B cell (primary cell): ENCODE measurements around the gene FGA. TPM values are rescaled to one million over a fixed set of nuclear protein-coding genes. Genes with fewer than 3 reads are reported as not detected.

Experiments used
- ATAC-seq: fragments of 200-7000 bp; cut with Tn5 transposase; one replicate; pipeline ENCODE4 v1.10.0; 2021; ENCODE audit warnings: low read depth, mild to moderate bottlenecking, moderate number of reproducible peaks, moderate library complexity
- CTCF ChIA-PET: fragments of 350-600 bp; sonication (Branson Sonifier 250); formaldehyde crosslinking; loops from one replicate; lab custom pipeline; 2021; ENCODE audit warnings: antibody characterized with exemption, inconsistent platforms; lab: Charles Lee
- POLR2A ChIA-PET: fragments of 350-600 bp; sonication (Branson Sonifier 250); formaldehyde crosslinking; loops from one replicate; lab custom pipeline; 2021; ENCODE audit warnings: antibody characterized with exemption; lab: Charles Lee
- DNase-seq: peaks from one replicate; pipeline ENCODE4 v3.0.0; 2013
- H2AFZ ChIP-seq: 2 replicates; pipeline ENCODE4 v1.6.1; 2012; ENCODE audit warnings: mild to moderate bottlenecking, low read depth, low read length; ENCODE audit not compliant: insufficient read depth, poor library complexity, severe bottlenecking
- H3K27ac ChIP-seq, 2 donors: 1 replicate in 1 of 2; 2 replicates in 1 of 2; pipeline ENCODE4 v1.5.1; 2012 to 2013; ENCODE audit warnings: low read length in 2 of 2, mild to moderate bottlenecking in 2 of 2, moderate library complexity in 1 of 2
- H3K27me3 ChIP-seq, 4 experiments: fragments of 200-600 bp in 1 of 4; sonication (generic) in 1 of 4; replicated peaks in 1 of 4; 1 replicate in 2 of 4; 2 replicates in 2 of 4; pipeline versions ENCODE4 v1.6.1 to v1.7.0; 2013 to 2016; ENCODE audit warnings: low read length in 3 of 4, mild to moderate bottlenecking in 2 of 4, mixed read lengths in 1 of 4, moderate library complexity in 1 of 4; ENCODE audit not compliant: insufficient read depth in 4 of 4, control insufficient read depth in 3 of 4; ENCODE audit errors: control extremely low read depth in 1 of 4
- H3K36me3 ChIP-seq, 2 experiments: replicated peaks in 1 of 2; 1 replicate in 1 of 2; 2 replicates in 1 of 2; pipeline versions ENCODE4 v1.6.1 to v1.7.1; 2013; ENCODE audit warnings: low read length in 1 of 2; ENCODE audit not compliant: insufficient read depth in 2 of 2, control insufficient read depth in 1 of 2; ENCODE audit errors: control extremely low read depth in 1 of 2, extremely low read depth in 1 of 2
- H3K4me1 ChIP-seq, 2 donors: fragments of 200-600 bp in 1 of 2; sonication (generic) in 1 of 2; 1 replicate in 1 of 2; 2 replicates in 1 of 2; pipeline versions ENCODE4 v1.5.1 to v1.6.1; 2013 to 2017; ENCODE audit warnings: low read length in 2 of 2; ENCODE audit not compliant: control insufficient read depth in 2 of 2, insufficient read depth in 2 of 2
- H3K4me2 ChIP-seq: replicated peaks from 2 replicates; pipeline ENCODE3; 2012; ENCODE audit warnings: mild to moderate bottlenecking, low read depth, low read length; ENCODE audit not compliant: poor library complexity, severe bottlenecking
- H3K4me3 ChIP-seq, 5 experiments: fragments of 200-600 bp in 1 of 5; sonication (generic) in 1 of 5; 1 replicate in 3 of 5; 2 replicates in 2 of 5; pipeline versions ENCODE4 v1.5.1 to v1.7.0; 2011 to 2016; ENCODE audit warnings: low read length in 4 of 5, mild to moderate bottlenecking in 4 of 5, low read depth in 2 of 5, control low read depth in 1 of 5, moderate library complexity in 1 of 5; ENCODE audit not compliant: insufficient read depth in 1 of 5; ENCODE audit errors: control extremely low read depth in 1 of 5, extremely low read depth in 1 of 5
- H3K79me2 ChIP-seq: fragments of 200-600 bp; sonication (generic); one replicate; pipeline ENCODE4 v1.6.0; 2016; ENCODE audit warnings: low read length; ENCODE audit not compliant: control insufficient read depth, insufficient read depth
- H3K9ac ChIP-seq: fragments of 200-600 bp; sonication (generic); 2 replicates; pipeline ENCODE4 v1.6.1; 2017; ENCODE audit warnings: mild to moderate bottlenecking, low read length, moderate library complexity
- H3K9me3 ChIP-seq, 3 donors: one replicate each; pipeline versions ENCODE4 v1.6.1 to v1.7.1; 2013; ENCODE audit warnings: low read length in 2 of 3; ENCODE audit not compliant: control insufficient read depth in 2 of 3, insufficient read depth in 1 of 3; ENCODE audit errors: control extremely low read depth in 1 of 3
- H4K20me1 ChIP-seq: 2 replicates; pipeline ENCODE4 v1.6.0; 2012; ENCODE audit warnings: mild to moderate bottlenecking, low read length; ENCODE audit not compliant: insufficient read depth, control insufficient read depth, poor library complexity, severe bottlenecking
- H3K27ac Mint-ChIP-seq: one replicate; pipeline ENCODE4 v1.8.0; 2021; ENCODE audit warnings: mixed read lengths
- H3K27me3 Mint-ChIP-seq: one replicate; pipeline ENCODE4 v1.8.0; 2021; ENCODE audit warnings: mixed read lengths
- H3K4me1 Mint-ChIP-seq: one replicate; pipeline ENCODE4 v1.8.0; 2021; ENCODE audit warnings: mixed read lengths
- H3K4me3 Mint-ChIP-seq: one replicate; pipeline ENCODE4 v1.8.0; 2021; ENCODE audit warnings: mixed read lengths
- H3K9me3 Mint-ChIP-seq: one replicate; pipeline ENCODE4 v1.8.0; 2022; ENCODE audit warnings: mixed read lengths; ENCODE audit not compliant: insufficient read depth
- CTCF ChIP-seq: fragments of 200-600 bp; IDR thresholded peaks from one replicate; pipeline ENCODE4 v1.8.0; 2022; ENCODE audit warnings: antibody characterized with exemption, mild to moderate bottlenecking
- EZH2 ChIP-seq: IDR thresholded peaks from 2 replicates; pipeline ENCODE4 v1.6.1; 2012; ENCODE audit warnings: borderline replicate concordance, low read depth, mild to moderate bottlenecking, moderate library complexity, low read length; ENCODE audit not compliant: insufficient read depth, poor library complexity, severe bottlenecking
- WGBS: methylation state at CpG from one replicate; pipeline ENCODE4 v1.1.5; 2013; ENCODE audit warnings: missing lambda C conversion rate; ENCODE audit not compliant: insufficient coverage; 5-methylcytosine and 5-hydroxymethylcytosine counted together
- intact Hi-C: fragments of 100-400 bp; cut with micrococcal nuclease; formaldehyde crosslinking; loops from one replicate; pipeline ENCODE4 v1.10.0; 2022
- polyA minus RNA-seq: library from RNA; depleted of rRNA, polyadenylated mRNA; stranded (reverse); fragments of >200 nt; gene quantifications from 2 replicates; pipeline ENCODE4 v1.2.3, GENCODE V29; 2012
- polyA plus RNA-seq: library from polyadenylated mRNA; depleted of rRNA; stranded (reverse); fragments of >200 nt; gene quantifications from 2 replicates; pipeline ENCODE4 v1.2.3, GENCODE V29; 2012
- total RNA-seq, 2 donors: library from RNA; stranded (reverse); fragments of 120-200 nt in 1 of 2; gene quantifications; 1 replicate in 1 of 2; 2 replicates in 1 of 2; pipeline versions ENCODE4 v1.2.3 to v1.2.4, GENCODE V29; 2013 to 2022

The FGA gene
- not detected in 2 replicates for total RNA-seq
- not detected for total RNA-seq (2013)
- polyA plus RNA-seq: not detected in 2 replicates
- polyA minus RNA-seq: not detected in 2 replicates

GRCh38 chr4:154590329-154591006, at the start of gene FGA:
Gene FGA (minus strand): TSS chr4:154590742. CDS start chr4:154590687, 55 bp downstream.
- no peak within 1 kb of the TSS for H3K27ac ChIP-seq
- no peaks in the 10 kb centered on the region for H3K79me2 ChIP-seq
- no peak within 1 kb of the TSS for H3K9ac ChIP-seq
- H3K27me3 ChIP-seq: peaks cover 0 to 10% (median 2%) of the 10 kb centered on the region in 4 experiments
- no peaks in the 10 kb centered on the region for H3K9me3 ChIP-seq
- no peak for TF ChIP-seq EZH2
- no peak for TF ChIP-seq CTCF
- H3K4me2 ChIP-seq: no peak within 1 kb of the TSS
- H2AFZ ChIP-seq: no peak within 1 kb of the TSS
- Mint-ChIP-seq H3K27ac (no peak within 1 kb of the TSS), H3K4me3 (no peak within 1 kb of the TSS), H3K9me3 (no peaks in the 10 kb centered on the region), H3K4me1 (no peaks in the 10 kb centered on the region), H3K27me3 (peaks cover 27% of the 10 kb centered on the region)
- no peaks in the 10 kb centered on the region for H3K36me3 ChIP-seq
- ChIA-PET CTCF (no interaction called here), POLR2A (no interaction called here)
- no peaks in the 10 kb centered on the region for H3K4me1 ChIP-seq
- DNase-seq (no peak), ATAC-seq (no peak)
- no CpG with 5 or more reads among the region's 3 CpGs for WGBS
- no peaks in the 10 kb centered on the region for H4K20me1 ChIP-seq
- intact Hi-C loops: no loop called here
- H3K4me3 ChIP-seq: no peak within 1 kb of the TSS

- no peaks in the 10 kb centered on the region for H4K20me1 ChIP-seq
- no peak overlapping the region for H3K9ac ChIP-seq
- no peaks in the 10 kb centered on the region for H3K36me3 ChIP-seq
- no CpG with 5 or more reads among the region's 3 CpGs for WGBS
- intact Hi-C loops: no loop called here
- ChIA-PET CTCF (no interaction called here), POLR2A (no interaction called here)
- H3K4me2 ChIP-seq: no peak overlapping the region
- no peak overlapping the region for H2AFZ ChIP-seq
- H3K9me3 Mint-ChIP-seq: peaks cover 4% of the 10 kb centered on the region
- H3K4me3 Mint-ChIP-seq: no peak overlapping the region
- peaks cover 0 to 27% (median 13%) of the 10 kb centered on the region in 4 experiments for H3K27me3 ChIP-seq
- H3K27ac ChIP-seq: no peak overlapping the region
- no peaks in the 10 kb centered on the region for H3K4me1 Mint-ChIP-seq
- H3K4me1 ChIP-seq: no peaks in the 10 kb centered on the region
- no peak overlapping the region for H3K4me3 ChIP-seq
- no peak for DNase-seq
- H3K27ac Mint-ChIP-seq: no peak overlapping the region
- TF ChIP-seq CTCF (no peak), EZH2 (no peak)
- ATAC-seq: no peak
- H3K79me2 ChIP-seq: no peaks in the 10 kb centered on the region
- peaks cover 35% of the 10 kb centered on the region for H3K27me3 Mint-ChIP-seq
- peaks cover 0 to 1% (median 0%) of the 10 kb centered on the region in 3 donors for H3K9me3 ChIP-seq
Measured at GRCh38 chr4:154634058-154634457, 43.5 kb upstream of the FGA start.
